ENCODE measurements around the gene CALML3.

Gene CALML3

DNA sequence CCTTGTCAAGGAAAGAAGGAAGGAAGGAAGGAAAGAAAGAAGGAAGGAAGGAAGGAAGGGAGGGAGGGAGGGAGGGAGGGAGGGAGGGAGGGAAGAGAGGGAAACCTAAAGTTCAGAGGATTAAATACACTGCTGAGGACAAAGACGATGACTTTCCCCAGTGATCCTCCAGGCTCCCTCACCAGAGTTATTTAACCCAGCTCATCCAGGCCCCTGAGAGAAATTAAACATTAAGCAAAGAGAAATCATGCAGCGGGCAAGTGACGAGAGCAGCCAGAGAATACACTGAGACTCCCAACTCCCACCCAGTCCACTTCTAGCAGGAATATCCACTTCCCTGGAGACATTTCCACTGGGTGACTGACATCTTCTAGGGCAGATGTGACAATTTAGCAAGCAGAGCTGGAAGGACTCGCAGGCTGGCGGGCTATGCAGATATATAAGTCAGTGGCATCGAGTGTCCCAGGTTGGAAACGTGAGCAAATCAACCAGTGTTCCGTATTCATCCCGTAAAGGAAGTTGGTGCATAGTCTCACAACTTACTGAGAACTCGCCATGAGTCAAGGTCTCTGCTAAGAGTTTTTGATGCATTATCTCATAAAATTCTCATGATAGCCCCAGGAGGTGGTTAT is 48.7 kb downstream of the CALML3 start:
- intact Hi-C loops (cut with DNase I): no loop called here

DNA sequence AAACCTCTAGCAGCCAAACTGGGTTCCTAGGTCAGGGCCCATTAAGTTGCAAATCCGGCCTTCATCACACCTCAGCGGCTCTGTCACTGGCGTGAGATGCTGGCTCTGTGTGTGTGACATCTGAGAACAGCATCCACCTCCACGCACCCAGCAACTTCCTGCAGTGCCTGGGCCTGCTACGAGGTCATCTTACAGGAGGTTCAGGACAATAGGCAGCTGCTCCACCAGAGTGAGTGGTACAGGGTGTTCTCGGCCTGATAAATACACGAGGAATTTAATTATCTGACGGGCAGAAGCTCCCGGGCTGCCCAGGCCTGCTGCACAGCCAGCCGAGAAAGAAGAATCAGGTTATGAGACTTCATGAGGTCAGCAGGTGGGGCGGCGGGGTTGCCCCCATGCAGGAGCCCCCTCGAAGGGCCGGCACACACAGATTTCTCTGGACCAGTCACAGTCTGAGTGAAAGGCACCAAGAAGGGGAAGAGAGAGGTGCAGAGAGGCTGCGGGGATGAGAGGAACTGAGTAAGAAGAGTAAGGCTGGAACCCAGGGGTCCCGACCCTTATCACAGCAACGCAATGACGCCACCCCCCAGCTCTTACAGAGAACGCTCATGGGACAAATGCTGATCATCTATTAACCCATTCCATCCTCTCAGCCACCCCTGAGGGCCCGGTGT is 49.3 kb downstream of the CALML3 start:
- intact Hi-C loops (cut with DNase I): no loop called here
- peak in 2 of 42 donors; percentile 2 to 13 for DNase-seq

More for the DNA sequence above, 48.7 kb downstream of the CALML3 start:
- no peak for DNase-seq

DNA sequence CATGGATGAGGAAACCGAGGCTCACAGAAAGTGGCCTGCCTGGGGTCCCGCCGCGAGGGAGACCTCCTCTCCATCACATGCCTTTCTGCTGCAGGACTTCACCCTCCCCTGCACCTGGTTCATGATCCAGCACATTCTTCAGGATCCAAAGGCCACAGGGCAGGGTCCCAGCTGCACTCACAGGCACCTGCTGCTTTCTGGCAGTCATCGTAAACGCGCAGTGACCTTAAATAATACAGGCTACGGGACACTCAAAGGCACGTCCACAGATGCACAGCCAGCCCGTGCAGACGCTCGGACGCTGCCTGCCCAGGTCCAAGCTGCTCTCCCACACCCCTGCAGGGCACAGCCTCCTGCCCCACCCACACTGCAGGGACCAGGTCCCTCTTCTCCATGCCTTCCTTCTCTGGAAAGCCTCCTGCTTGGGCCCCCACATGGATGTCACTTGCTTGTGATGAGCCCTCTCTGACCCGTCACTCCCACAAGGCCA is 49.9 kb downstream of the CALML3 start:
- intact Hi-C loops (cut with DNase I): no loop called here
- DNase-seq: peak in 1 of 42 donors; percentile 0

DNA sequence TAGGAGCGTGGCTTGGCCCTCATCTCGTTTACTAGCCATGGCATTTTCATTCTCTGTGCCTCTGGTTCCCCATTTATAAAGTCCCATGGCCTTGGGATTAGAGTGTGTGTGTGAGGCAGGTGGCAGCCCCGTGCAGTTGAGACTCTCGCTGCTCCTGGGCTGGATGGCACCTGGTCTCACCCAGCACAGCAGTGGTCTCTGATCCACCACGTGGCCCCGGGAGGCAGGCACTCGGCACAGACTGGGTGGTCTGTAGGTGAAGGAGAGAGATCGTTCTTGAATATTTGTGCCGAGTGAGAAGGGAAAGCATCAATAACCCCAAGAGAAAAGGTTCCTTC is 50.4 kb downstream of the CALML3 start:
- intact Hi-C loops (cut with DNase I): no loop called here
- DNase-seq: peak in 2 of 42 donors; percentile 1 to 29

DNA sequence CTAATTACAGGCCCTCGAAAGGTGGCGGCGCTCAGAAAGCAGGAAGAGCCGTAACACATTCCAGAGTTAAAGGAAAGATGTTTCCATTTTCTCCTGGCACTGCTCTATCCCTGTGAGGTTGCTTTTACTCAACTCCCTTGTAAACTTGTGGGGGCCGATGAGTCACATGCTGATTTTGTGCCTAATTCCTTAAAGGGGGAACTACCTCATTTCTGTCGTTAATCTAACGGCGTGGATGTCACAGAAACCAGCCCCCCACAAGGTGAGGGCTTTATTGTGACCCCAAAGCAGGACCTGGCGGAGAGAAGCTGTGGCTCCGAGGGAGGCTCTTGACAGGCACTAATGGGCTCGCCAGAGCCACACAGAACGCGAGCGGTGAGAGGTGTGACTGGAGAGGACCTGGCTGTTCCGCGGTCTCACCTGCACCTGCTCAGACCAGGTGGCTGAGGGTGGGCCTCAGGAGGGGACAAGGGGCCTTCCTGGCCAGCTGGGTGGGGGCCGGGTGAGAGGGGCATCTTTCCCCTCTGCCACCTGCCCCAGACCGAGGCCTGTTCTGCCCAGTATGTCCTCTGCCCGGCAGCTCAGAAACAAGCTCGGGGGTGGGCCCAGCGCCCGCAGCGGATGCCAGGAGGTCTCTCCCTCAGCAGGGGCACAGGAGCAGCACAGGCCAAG is 50.9 kb downstream of the CALML3 start:
- peak in 16 of 42 donors; percentile 19 to 60 (median 39) for DNase-seq
- intact Hi-C loops (cut with DNase I): no loop called here

DNA sequence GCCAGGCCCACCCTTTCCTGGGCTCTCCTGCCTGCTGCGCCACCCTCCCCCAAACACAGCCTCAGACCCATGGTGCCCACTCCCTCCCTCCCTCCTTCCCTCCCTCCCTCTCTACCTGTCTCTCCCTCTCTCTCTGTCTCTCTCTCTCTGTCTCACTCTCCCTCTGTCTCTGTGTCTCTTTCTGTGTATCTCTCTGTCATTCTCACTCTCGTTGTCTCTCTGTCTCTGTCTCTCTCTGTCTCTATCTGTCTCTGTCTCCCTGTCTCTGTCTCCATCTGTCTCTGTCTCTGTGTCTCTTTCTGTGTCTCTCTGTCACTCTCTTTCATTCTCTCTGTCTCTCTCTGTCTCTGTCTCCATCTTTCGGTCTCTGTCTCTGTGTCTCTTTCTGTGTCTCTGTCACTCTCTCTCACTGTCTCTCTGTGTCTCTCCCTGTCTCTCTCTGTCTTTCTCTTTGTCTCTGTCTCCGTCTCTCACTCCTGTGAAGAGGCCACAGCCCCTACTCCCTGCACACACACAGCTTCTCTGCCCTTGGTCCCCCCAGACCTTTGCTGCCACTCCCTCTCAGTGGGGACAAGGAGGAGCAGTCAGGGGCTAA is 51.5 kb downstream of the CALML3 start:
- no peak for DNase-seq
- intact Hi-C loops (cut with DNase I): no loop called here

Data from head of caudate nucleus (tissue), 42 donors.